GM12878 (cell line): ENCODE measurements around the gene IFI35. TPM values are rescaled to one million over a fixed set of nuclear protein-coding genes. Genes with fewer than 3 reads are reported as not detected.

Experiments
- CUX1 ChIP-seq: IDR thresholded peaks from 2 replicates; pipeline ENCODE4 v1.6.1; 2012; ENCODE audit warnings: improper control_type of control experiment, low read depth, low read length; ENCODE audit not compliant: insufficient replicate concordance
- ESRRA ChIP-seq: IDR thresholded peaks from 2 replicates; pipeline ENCODE4 v1.6.1; 2012; ENCODE audit warnings: mild to moderate bottlenecking, low read length, improper control_type of control experiment
- ETV6 ChIP-seq, 2 experiments: fragments of 450-650 bp in 1 of 2; IDR thresholded peaks in 1 of 2; conservative IDR thresholded peaks in 1 of 2; 2 replicates each; pipeline ENCODE4 v1.6.1; 2014; ENCODE audit warnings: antibody characterized with exemption in 1 of 2, borderline replicate concordance in 1 of 2, low read depth in 1 of 2, mild to moderate bottlenecking in 1 of 2, moderate library complexity in 1 of 2
- HDAC2 ChIP-seq: fragments of 200-600 bp; sonication (generic); IDR thresholded peaks from 2 replicates; pipeline ENCODE4 v1.6.1; 2017
- JUND ChIP-seq: IDR thresholded peaks from 2 replicates; pipeline ENCODE4 v1.6.1; 2012; ENCODE audit warnings: low read depth, mild to moderate bottlenecking, low read length, improper control_type of control experiment, moderate library complexity
- MAX ChIP-seq: IDR thresholded peaks from 2 replicates; pipeline ENCODE4 v1.6.1; 2012; ENCODE audit warnings: low read depth, low read length, improper control_type of control experiment
- NRF1 ChIP-seq: conservative IDR thresholded peaks from 2 replicates; pipeline ENCODE4 v1.6.1; 2011; ENCODE audit warnings: mild to moderate bottlenecking, low read depth, low read length, improper control_type of control experiment
- POU2F2 ChIP-seq: IDR thresholded peaks from 3 replicates; pipeline ENCODE4 v1.6.1; 2011; ENCODE audit warnings: low read depth, mild to moderate bottlenecking, low read length, borderline replicate concordance
- SREBF1 ChIP-seq: IDR thresholded peaks from 2 replicates; pipeline ENCODE4 v1.6.1; 2012; ENCODE audit warnings: mild to moderate bottlenecking, low read length
- SUPT20H ChIP-seq: IDR thresholded peaks from 2 replicates; pipeline ENCODE4 v1.6.1; 2011; ENCODE audit warnings: low read depth, mild to moderate bottlenecking, low read length, moderate library complexity, borderline replicate concordance; ENCODE audit not compliant: control insufficient read depth
- TBL1XR1 ChIP-seq: IDR thresholded peaks from 2 replicates; pipeline ENCODE4 v1.6.1; 2012; ENCODE audit warnings: low read depth, low read length, improper control_type of control experiment
- WRNIP1 ChIP-seq: IDR thresholded peaks from 2 replicates; pipeline ENCODE4 v1.6.1; 2011; ENCODE audit warnings: low read depth, low read length, improper control_type of control experiment, borderline replicate concordance
- ZNF24 ChIP-seq: fragments of 450-650 bp; IDR thresholded peaks from 2 replicates; pipeline ENCODE4 v1.6.1; 2017; ENCODE audit warnings: antibody characterized with exemption, mild to moderate bottlenecking
- ZNF384 ChIP-seq: IDR thresholded peaks from 2 replicates; pipeline ENCODE4 v1.6.1; 2012; ENCODE audit warnings: low read depth, mild to moderate bottlenecking, low read length, improper control_type of control experiment, borderline replicate concordance
- polyA plus RNA-seq, 11 experiments: library from polyadenylated mRNA; depleted of rRNA in 4 of 11; unstranded in 6 of 11; stranded (reverse) in 5 of 11; fragments of >200 nt; fragmentation: Nextera tagmentation in 4 of 11; fragmentation: Illumina TruSeq in 1 of 11; extraction: Ambion mirVana in 4 of 11; extraction: Trizol in 1 of 11; gene quantifications; 1 replicate in 1 of 11; 2 replicates in 10 of 11; pipeline versions ENCODE4 v1.2.1 to v1.2.3, GENCODE V29; 2011 to 2016; ENCODE audit warnings: inconsistent platforms in 2 of 11, missing spikeins in 2 of 11, low read depth in 1 of 11
- total RNA-seq, 4 experiments: library from RNA; depleted of rRNA in 3 of 4; stranded (reverse); fragments of >200 nt in 3 of 4; fragmentation: Illumina TruSeq in 1 of 4; extraction: Trizol in 1 of 4; gene quantifications; 2 replicates each; pipeline versions ENCODE4 v1.2.1 to v1.2.3, GENCODE V29; 2013 to 2021
- TF ChIP-seq, protein P1 (sequence below): fragments of 450-650 bp; IDR thresholded peaks from 2 replicates; pipeline ENCODE4 v1.6.1; 2016; ENCODE audit warnings: mild to moderate bottlenecking
- TF ChIP-seq, protein P2 (sequence below): fragments of 450-650 bp; IDR thresholded peaks from 2 replicates; pipeline ENCODE4 v1.6.1; 2014; ENCODE audit warnings: mild to moderate bottlenecking
- TF ChIP-seq, protein P3 (sequence below): fragments of 450-650 bp; IDR thresholded peaks from 2 replicates; pipeline ENCODE4 v1.6.1; 2017; ENCODE audit warnings: antibody characterized with exemption, mild to moderate bottlenecking, moderate library complexity

Gene IFI35
- total and polyA plus RNA-seq, 10 of the 15 experiments (the other 5 are each of a cell fraction or from before 2014, with no cell fraction given): 18.4 to 92.2 (median 65.3) TPM

DNA sequence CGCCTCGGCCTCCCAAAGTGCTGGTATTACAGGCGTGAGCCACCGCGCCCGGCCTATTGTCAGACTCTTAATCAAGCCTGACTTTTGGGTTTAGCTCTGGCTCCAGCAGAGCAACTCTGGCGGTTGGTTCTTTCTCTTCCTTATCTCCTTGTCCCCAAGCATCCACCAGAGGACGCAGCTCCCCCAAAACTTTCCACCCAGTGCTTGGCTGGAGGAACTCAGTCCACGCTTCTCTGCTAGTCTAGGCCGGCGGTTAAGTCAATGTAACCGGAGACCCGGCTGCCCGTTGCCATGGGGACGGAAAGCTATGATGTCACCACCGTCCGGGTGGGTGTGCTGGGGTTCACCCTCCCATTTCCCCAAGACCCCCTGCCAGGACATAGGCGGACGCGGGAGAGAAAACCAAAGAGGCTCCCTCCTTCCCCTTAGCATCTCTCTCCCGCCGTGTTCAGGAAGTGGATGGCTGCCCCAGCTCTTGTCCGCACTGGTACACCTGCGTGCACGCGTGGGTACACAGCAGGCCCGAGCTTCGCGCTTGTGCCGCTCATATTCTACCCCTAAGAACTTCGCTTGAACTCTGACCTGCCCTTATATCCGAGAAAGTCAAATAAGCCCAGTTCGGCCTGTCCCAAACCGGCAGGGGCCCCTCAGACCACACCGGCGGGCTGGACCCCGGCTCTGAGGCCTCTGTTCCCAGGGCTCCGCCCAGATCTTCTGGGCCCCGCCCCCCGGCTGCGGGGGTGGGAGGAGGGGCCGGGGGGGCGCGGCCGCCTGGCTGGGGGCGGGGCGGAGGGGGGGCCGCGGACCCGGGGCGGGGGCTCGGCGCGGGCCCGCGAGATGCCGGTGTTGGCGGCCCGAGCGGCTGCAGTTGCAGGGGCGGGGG lies 18.1 kb downstream of the IFI35 start, which contains the start of gene RND2 (continued):
- TF ChIP-seq CUX1 (no peak), SUPT20H (no peak), TBL1XR1 (no peak), ETV6 (conservative IDR thresholded peaks at IDR 0.05 in 1 of 2, IDR thresholded peaks at IDR 0.05 in 1 of 2; ENCODE audit: borderline replicate concordance in 1 of 2, low read depth in 1 of 2) (no peak), POU2F2 (peak; percentile 22; the same call in 1 of the 3 replicates), JUND (no peak), HDAC2 (no peak), SREBF1 (no peak), ESRRA (no peak), ZNF24 (no peak), MAX (0 out of 2 replicates have a peak, but pooled peaks have one; percentile 24), NRF1 (no peak), ZNF384 (no peak), WRNIP1 (no peak)
- TF ChIP-seq, protein P1, sequence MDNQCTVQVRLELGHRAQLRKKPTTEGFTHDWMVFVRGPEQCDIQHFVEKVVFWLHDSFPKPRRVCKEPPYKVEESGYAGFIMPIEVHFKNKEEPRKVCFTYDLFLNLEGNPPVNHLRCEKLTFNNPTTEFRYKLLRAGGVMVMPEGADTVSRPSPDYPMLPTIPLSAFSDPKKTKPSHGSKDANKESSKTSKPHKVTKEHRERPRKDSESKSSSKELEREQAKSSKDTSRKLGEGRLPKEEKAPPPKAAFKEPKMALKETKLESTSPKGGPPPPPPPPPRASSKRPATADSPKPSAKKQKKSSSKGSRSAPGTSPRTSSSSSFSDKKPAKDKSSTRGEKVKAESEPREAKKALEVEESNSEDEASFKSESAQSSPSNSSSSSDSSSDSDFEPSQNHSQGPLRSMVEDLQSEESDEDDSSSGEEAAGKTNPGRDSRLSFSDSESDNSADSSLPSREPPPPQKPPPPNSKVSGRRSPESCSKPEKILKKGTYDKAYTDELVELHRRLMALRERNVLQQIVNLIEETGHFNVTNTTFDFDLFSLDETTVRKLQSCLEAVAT: 0 out of 2 replicates have a peak, but pooled peaks have one; percentile 29
- TF ChIP-seq, protein P2, sequence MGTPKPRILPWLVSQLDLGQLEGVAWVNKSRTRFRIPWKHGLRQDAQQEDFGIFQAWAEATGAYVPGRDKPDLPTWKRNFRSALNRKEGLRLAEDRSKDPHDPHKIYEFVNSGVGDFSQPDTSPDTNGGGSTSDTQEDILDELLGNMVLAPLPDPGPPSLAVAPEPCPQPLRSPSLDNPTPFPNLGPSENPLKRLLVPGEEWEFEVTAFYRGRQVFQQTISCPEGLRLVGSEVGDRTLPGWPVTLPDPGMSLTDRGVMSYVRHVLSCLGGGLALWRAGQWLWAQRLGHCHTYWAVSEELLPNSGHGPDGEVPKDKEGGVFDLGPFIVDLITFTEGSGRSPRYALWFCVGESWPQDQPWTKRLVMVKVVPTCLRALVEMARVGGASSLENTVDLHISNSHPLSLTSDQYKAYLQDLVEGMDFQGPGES: no peak
- TF ChIP-seq, protein P3, sequence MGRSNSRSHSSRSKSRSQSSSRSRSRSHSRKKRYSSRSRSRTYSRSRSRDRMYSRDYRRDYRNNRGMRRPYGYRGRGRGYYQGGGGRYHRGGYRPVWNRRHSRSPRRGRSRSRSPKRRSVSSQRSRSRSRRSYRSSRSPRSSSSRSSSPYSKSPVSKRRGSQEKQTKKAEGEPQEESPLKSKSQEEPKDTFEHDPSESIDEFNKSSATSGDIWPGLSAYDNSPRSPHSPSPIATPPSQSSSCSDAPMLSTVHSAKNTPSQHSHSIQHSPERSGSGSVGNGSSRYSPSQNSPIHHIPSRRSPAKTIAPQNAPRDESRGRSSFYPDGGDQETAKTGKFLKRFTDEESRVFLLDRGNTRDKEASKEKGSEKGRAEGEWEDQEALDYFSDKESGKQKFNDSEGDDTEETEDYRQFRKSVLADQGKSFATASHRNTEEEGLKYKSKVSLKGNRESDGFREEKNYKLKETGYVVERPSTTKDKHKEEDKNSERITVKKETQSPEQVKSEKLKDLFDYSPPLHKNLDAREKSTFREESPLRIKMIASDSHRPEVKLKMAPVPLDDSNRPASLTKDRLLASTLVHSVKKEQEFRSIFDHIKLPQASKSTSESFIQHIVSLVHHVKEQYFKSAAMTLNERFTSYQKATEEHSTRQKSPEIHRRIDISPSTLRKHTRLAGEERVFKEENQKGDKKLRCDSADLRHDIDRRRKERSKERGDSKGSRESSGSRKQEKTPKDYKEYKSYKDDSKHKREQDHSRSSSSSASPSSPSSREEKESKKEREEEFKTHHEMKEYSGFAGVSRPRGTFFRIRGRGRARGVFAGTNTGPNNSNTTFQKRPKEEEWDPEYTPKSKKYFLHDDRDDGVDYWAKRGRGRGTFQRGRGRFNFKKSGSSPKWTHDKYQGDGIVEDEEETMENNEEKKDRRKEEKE: no peak
